Mammary epithelial cell (primary cell): ENCODE results near the gene PIGK.
"Not testable (repeated sequence)": the region's sequence is repeated elsewhere in the genome, so short reads cannot be mapped to it uniquely, and the experiment has no call there.

Experiments used
- CTCF ChIP-seq, 2 donors: IDR thresholded peaks in 1 of 2; conservative IDR thresholded peaks in 1 of 2; 2 replicates each; pipeline ENCODE4 v1.5.1; 2011 to 2012; ENCODE audit warnings: inconsistent platforms in 2 of 2, low read length in 2 of 2, mild to moderate bottlenecking in 2 of 2, control low read depth in 1 of 2, low read depth in 1 of 2; ENCODE audit not compliant: insufficient read depth in 1 of 2; ENCODE audit errors: extremely low read depth in 1 of 2
- EZH2 ChIP-seq: IDR thresholded peaks from 2 replicates; pipeline ENCODE4 v1.6.1; 2012; ENCODE audit warnings: low read length, inconsistent platforms, borderline replicate concordance

GRCh38 chr1:77186907-77187306, 32.3 kb downstream of the PIGK start:
- TF ChIP-seq CTCF (conservative IDR thresholded peaks at IDR 0.05 in 1 of 2, IDR thresholded peaks at IDR 0.05 in 1 of 2; ENCODE audit: extremely low read depth in 1 of 2, insufficient read depth in 1 of 2, low read depth in 1 of 2, low read length in 2 of 2); EZH2: not testable (repeated sequence)
